GM21367 (cell line): ENCODE measurements around the gene S1PR5.
A peak's percentile ranks its signal among the peaks of the same experiment; 100 is the strongest.

Experiments used
- ATAC-seq: cut with Tn5 transposase; IDR thresholded peaks from one replicate; pipeline ENCODE4 v1.9.1; 2021; ENCODE audit not compliant: unreplicated experiment

Gene S1PR5

GRCh38 chr19:10516671-10517286, 468 bp downstream of the S1PR5 start:
- no peak for ATAC-seq

GRCh38 chr19:10516064-10516385, 1.2 kb downstream of the S1PR5 start:
- ATAC-seq, result no peak

GRCh38 chr19:10514211-10515145, 2.8 kb downstream of the S1PR5 start:
- ATAC-seq, result no peak

GRCh38 chr19:10513223-10513622, 4.0 kb downstream of the S1PR5 start:
- ATAC-seq, result no peak

GRCh38 chr19:10510301-10510802, 6.9 kb downstream of the S1PR5 start:
- no peak for ATAC-seq

GRCh38 chr19:10508707-10509106, 8.5 kb downstream of the S1PR5 start:
- ATAC-seq, result no peak

GRCh38 chr19:10508036-10508435, 9.2 kb downstream of the S1PR5 start:
- no peak for ATAC-seq

DNA sequence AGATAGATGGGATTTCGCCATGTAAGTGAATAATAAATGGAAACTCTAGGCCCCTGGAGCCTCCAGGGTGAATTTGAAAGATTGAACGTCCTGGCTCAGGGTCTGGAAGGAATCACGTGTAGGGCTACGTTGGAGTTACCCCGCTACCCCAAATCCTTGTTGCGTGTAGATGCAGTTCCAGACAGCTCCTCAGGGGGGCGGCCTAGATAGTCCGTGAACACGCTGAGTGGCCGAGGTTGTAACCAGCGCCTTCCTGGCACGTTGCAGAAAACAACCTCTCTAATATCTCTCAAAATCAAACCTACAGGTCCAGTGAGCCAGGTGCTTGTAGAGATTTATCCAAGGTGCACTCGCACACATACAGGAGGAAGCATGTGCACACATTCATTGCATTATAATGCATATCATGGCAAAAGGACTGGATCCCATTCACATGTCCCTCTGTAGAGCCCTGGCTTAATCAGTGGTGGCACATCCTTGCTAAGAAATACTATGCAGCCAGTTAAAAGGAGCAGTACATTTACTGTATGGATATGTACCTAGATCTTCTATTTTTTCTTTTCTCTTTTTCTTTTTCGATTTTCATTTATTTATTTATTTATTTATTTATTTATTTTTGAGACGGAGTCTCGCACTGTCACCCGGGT, 11.5 kb downstream of the S1PR5 start:
- ATAC-seq, result no peak

DNA sequence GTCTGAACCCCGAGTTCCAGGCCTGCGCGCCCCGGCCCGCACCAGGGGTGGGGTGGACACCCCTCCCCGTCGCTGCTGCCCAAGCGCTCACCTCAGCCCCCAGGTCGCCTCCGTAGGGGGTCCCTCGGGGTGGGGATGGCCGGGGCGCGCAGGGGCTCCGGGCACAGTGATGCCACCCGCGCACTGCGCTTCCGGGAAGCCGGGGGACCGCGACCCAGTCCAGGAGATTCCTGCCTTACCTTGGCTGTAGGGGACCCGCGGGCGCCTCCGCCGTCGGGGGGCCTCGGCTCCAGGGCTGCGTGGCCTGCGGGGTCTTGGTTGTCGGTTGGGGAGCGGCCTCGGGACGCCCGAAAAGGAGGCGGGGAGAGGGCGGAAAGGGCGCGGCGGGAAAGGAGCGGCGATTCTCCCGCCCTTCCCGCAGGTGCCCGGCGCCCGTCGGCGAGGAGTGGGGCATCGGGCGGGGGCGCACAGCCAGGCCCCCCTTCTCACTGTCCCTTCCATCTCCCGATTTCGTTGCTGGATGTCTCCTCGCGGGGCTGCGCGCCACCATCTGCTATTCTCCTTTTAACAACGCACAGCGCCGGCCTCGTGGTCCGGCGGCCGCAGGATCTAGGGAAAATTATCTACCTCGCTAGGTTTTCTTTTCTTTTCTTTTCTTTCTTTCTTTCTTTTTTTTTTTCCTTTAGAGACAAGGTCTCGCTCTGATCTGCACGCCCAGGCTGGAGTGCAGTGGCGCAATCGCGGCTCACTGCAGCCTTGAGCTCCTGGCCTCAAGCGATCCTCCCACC, 14.1 kb downstream of the S1PR5 start, which contains the start of gene KEAP1:
TSS of gene KEAP1 (minus strand) at position 355 of the 788 bp plus-strand sequence. CDS start 3,323 bp downstream, outside the sequence.
- ATAC-seq, result peak; percentile 10

GRCh38 chr19:10502524-10503001, 14.7 kb downstream of the S1PR5 start:
- peak; percentile 67 for ATAC-seq

GRCh38 chr19:10501971-10502523, 15.2 kb downstream of the S1PR5 start:
- ATAC-seq, result peak; percentile 23

DNA sequence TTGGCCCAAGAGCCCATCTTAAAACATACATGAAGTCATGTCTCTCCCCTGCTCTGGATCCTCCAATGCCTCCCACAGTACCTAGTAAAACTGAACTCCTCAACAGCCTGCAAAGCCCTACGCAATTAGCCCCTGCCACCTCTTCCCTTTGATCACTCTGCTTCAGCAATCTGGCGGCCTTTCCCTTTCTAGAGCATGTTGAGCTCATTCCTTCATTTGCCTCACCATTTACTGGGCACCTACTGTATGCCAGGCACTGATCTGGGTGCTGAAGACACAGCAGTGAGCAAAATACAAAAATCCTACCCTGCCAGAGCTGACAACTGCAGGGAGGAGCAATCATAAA, 17.0 kb downstream of the S1PR5 start:
- no peak for ATAC-seq

DNA sequence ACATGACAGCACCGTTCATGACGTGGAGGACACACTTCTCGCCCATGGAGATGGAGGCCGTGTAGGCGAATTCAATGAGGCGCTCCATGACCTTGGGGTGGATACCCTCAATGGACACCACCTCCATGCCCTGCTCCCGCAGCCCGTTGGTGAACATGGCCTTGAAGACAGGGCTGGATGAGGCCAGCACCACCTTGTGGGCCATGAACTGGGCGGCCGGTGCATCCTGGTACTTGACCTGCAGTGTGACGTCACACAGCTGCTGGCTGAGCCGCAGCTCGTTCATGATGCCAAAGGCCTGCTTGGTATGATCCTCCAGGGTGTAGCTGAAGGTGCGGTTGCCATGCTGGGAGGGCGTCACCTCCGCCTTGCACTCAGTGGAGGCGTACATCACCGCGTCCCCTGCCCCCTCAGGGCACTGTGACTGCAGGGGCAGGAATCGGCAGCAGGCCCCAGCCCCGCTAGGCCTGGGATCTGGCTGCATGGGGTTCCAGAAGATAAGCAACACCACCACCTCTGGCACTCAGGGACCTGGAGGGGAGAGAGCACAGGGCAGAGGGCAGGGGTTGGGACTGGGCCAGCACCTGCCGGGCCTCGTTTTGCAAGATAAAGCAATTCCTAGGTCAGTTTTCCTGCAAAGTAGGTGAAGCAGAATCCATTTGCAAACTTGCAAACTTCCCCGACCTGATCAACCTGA, 17.5 kb downstream of the S1PR5 start:
- no peak for ATAC-seq

DNA sequence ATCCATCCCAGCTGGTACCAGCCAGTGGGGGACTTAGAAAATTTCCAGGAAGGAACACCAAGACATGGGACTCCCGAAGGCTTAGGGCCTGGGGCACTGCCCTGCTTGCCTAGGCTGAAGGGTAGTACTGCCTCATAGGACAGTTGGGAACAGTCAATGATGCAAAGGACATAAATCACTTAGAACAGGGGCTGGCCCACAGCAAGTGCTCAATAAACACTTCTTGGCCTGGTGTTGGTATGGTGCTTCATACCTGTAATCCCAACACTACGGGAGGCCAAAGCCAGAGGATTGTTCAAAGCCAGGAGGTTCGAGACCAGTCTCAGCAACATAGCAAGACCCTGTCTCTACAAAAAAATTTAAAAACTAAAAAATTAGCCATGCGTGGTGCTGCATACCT, 19.9 kb downstream of the S1PR5 start:
- no peak for ATAC-seq

DNA sequence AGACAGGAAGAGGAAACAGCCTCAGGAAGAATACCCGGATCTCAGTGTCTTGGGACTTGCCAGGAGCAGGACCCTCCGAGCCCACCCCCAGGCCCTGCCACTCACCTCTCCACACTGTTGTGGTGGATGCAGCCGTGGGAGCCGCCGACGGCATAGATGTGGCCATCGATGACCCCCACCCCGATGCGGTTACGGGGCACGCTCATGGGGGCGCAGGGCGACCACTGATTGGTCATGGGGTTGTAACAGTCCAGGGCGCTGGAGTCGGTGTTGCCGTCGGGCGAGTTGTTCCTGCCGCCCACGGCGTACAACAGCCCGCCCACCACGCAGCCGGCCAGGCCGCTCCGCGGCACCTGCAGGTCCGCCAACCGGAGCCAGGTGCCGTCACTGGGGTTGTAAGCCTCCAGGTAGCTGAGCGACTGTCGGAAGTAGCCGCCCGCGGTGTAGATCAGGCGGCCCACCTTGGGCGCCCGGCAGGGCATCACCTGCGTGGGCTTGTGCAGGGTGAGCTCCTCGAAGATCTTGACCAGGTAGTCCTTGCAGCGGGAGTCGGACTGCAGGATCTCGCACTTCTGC, 25.7 kb downstream of the S1PR5 start:
- ATAC-seq, result no peak

GRCh38 chr19:10486551-10486950, 30.7 kb downstream of the S1PR5 start:
- ATAC-seq, result no peak

DNA sequence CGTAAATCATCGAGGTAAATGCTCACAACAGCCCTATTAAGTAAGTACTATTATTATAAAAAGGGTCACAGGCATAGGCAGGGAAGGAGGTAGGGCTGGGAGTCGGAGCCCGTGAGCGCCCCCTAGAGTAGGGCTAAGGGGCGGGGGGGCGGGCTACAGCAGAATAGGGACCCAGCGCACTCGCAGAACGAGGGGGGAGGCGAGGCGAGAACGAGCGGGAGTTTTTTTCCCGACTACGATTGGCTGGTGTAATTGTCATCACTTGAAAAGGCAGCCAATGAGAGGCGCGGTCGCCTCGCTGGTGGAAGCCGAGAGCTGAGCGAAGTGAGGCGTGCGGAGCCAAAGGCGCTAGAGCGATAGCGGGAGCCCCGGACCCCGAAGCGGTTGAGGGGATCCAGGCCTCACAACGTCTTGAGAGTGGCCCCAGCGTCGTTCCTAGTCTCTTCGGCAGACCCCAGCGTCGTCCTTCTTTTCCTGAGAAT, 38.3 kb downstream of the S1PR5 start:
- no peak for ATAC-seq

DNA sequence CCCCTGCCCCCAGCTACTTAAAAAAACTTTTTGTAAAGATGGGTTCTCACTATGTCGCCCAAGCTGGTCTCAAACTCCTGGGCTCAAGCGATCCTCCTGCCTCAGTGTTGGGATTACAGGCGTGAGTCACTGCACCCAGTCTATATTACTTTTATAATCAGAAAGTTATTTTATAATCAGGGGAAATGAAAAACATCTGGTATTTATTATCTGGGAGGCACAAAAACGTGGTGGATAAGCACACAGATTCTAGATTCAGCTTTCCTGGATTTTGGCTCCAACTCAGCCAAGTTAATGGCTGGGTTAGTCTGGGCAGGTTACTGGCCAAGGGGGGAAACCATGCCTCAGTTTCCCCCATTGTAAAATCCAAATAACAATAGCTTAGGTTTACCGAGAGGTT, 38.8 kb downstream of the S1PR5 start:
- ATAC-seq, result no peak

DNA sequence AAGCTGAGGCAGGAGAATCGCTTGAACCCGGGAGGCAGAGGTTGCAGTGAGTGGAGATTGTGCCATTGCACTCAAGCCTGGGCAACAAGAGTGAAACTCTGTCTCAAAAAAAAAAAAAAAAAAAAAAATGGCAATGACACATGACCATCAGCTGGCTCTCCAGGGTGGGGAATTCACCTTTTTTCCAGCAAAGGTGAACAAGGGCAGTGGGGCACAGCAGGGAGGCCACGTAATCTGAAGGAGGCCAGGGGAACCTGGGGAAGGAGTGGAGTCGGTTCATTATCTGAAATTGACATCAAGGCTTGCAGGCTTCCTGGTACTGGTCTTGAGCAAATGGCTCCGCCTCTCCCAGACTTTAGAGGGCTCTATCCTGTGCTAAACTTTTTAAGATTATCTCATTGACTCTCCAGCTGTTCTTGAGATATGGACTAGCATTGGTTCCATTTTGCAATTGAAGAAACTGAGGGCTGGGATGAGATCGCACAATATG, 42.2 kb downstream of the S1PR5 start:
- no peak for ATAC-seq
